HG03108 (cell line): ENCODE measurements around the gene KIF26B.
"Not testable (repeated sequence)": the region's sequence is repeated elsewhere in the genome, so short reads cannot be mapped to it uniquely, and the experiment has no call there.

Experiments used
- ATAC-seq: cut with Tn5 transposase; IDR thresholded peaks from one replicate; pipeline ENCODE4 v1.9.1; 2021; ENCODE audit warnings: moderate library complexity; ENCODE audit not compliant: unreplicated experiment

The KIF26B gene

DNA sequence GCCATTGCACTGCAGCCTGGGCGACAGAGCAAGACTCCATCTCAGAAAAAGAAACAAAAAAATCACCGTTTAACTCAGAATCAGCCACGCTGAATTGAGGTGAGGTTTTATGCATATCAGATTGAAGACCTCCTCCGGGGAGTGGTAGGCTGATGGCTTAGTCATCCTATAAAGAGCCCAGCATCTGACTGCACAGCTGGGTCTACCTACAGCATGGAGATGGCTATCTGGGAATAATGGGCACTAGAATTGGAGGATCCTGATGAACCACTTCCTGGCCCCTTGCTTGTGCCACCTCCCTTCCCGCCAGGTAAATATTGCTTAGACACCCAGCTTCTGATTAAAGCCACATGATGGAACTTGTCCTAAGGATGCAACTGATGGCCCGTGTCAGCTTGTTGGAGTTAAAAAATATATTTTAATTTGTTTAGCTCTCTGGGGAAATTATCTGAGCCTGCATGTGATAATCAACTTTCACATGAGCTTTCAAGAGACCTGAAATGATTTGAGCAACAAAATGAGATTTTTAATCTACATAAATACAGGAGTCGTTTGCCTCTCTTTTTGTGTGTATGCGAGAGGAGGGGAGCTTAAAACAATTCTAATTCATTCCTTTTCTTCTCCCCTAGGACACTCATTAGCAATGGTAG lies 157.2 kb downstream of the KIF26B start:
- ATAC-seq, result no peak

DNA sequence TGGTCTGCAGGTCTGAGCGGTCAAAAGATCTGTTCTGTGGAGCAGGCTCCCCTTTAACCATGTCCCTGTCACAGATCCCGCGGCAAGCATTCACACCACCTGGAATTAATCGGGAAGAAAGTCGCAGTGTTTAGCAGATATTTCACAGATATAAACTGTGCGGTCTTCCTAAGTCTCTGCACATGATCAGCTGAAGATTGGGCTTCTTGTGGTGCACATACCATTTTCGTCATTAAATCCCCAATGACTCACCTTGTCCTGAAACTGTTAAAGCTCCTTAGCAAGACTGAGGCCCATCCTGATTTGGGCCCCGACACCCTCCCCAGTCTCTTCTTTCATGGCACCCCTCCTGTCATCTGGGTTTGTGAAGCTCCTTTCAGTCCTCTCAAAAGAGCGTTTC lies 158.8 kb downstream of the KIF26B start:
- no peak for ATAC-seq

DNA sequence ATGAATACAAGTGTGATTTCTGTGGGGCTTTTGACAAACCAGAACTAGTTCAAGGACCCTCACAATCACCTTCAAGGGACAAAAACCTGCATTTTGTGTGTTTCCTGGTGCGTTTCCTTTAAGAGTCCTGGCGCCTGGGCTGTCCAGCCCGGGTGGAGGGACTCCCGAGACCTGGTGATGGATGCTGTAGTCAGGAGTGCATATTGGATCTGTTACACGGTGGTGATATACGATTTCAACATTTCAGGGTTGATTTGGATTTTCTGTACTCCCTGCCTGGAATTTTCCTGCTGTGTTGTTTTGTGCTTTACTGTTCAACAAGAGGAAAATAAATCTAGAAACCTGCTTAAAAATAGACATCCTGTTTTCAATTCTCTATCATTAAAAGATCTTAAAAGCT lies 162.0 kb downstream of the KIF26B start:
- no peak for ATAC-seq

DNA sequence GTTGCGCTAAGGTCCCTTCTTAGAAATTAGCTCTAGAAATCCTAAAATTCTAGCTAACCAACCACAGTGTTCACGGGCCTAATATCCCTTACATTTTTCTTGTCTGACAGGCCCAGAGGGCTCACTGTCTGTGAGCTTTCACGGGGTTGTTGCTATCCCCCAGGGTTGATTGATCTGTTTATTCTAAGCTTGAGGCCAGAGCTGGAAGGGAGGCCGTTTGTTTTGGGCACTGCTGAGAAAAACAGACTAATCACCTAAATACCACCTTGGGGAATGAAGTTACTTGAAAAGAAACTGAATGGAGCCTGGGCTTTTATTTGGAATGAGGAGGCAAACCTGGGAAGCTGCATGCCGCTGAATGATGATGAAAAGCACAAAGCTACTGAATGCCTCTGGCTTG lies 162.4 kb downstream of the KIF26B start:
- ATAC-seq, result no peak

DNA sequence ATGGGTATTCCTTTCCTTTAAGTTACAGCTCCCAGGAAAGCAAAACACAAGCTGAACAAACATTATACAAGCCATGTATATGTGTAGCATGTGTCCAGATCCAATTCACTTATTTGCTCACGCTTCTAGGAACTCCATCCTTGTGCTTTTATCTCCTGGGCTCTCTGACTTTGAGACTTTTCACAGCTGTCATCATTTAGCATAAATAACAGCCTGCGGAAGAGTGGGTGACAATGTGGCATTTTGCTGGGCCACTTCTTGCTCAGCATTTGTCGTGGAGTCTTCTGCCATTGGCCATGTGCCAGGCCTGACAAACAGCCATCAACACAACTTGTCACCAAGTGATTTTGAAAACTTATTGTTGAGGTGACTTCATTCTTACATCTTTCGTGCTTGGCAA lies 164.3 kb downstream of the KIF26B start:
- no peak for ATAC-seq

GRCh38 chr1:245322673-245323072 lies 167.9 kb downstream of the KIF26B start:
- ATAC-seq, result no peak

GRCh38 chr1:245323765-245324164 lies 169.0 kb downstream of the KIF26B start:
- not testable (repeated sequence) for ATAC-seq

DNA sequence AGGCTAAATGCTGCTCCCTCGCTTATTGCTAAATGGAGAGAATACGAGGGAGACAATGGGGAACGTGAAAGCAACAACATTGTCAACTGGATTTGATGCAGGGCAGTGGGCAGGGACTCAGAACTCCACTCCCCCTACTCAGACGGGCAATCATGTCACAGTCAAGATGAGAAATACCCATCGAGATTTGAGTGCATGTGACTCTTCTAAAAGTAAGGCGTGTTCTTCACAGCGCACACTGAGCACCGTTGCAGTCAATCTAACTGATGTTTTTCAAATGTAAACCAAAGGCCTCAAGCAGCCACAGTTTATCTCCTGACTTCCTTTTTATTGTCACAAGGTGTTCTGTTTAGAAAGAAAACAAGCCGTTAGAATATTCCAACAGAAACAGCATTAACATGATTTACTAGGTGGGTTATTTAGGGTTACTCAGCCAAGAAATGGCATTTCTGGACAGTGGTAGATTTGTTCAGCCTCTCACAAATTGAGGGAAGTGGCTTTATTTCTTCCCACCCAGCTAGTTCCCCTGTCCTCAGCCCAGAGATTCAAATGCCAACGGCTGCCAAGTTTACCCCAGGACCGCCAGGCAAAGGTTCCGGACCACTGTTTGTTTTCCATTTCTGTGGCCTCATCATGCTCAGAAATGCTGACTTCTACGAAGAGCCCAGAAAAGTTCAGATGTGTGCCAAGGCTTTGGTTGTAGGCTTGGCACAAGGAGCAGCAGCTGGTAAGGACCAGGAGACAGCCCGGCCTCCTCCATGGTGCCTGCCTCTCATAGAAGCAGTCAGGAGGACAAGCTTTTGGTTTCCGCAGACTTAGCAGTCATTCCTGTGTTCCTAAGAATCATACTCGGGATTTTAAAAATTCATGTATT lies 171.4 kb downstream of the KIF26B start:
- ATAC-seq, result no peak

DNA sequence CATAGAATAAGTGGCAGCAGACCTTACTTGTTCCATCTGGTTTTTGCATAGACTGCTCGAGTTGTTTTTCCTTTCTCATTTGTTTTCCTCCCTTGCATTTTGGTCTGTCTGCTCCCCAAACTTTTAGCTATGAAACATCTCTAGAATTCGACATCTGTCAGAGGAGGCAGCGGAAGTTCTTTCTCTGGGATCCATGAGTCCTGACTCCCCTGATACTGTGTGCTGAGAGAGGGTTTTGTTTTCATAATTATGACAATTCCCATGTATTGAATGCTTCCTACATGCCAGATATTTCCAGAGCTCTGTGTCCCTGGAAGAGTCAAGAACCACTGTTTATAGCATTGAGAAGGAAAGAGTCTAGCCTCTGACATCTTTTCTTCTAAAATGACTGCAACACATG lies 172.6 kb downstream of the KIF26B start:
- no peak for ATAC-seq

GRCh38 chr1:245327842-245328241 lies 173.1 kb downstream of the KIF26B start:
- no peak for ATAC-seq

GRCh38 chr1:245330951-245331350 lies 176.2 kb downstream of the KIF26B start:
- ATAC-seq, result no peak

DNA sequence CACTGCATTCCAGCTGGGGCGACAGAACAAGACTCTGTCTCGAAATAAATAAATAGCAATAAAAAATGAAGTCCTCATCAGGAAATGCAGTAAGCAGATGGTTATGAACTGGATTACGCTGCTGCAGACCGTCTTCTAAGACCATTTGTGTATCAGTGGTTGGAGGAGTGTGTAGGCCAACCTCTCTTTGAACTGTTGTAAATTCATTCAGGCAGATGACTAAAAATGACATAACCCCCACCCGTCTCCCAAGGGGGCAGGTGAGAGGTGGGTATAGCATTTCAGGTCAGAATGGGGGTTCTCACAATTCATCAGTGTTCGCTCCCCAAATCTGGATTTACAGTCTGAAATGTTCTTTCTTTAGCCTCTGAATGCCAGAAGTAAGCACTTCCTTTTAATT lies 177.3 kb downstream of the KIF26B start:
- ATAC-seq, result no peak

DNA sequence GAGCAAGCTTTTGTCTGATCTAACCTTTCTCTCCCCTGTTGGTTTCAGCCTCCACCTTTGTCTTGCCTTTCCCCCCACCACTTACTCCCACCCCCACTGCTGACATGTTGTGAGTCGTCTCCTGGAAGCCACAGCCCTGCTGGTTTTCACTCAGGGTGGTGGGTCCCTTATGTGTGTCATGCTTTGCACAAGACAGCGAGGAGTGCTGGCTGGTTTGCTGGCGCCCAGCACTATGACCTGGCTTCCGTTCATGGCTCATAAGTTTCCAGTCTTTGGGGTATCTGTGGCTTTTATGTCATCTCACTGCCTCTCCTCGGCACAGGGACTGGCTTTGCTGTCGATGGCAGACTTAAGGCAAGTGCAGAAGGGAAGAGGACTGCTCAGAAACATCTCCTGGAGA lies 177.7 kb downstream of the KIF26B start:
- ATAC-seq, result no peak

- ATAC-seq, result no peak
Observed at GRCh38 chr1:245334235-245334634, 179.4 kb downstream of the KIF26B start.

- no peak for ATAC-seq
Observed at GRCh38 chr1:245334827-245335490, 180.2 kb downstream of the KIF26B start.

- ATAC-seq, result not testable (repeated sequence)
Observed at GRCh38 chr1:245335684-245336083, 180.9 kb downstream of the KIF26B start.

GRCh38 chr1:245336149-245336983 lies 181.6 kb downstream of the KIF26B start:
- no peak for ATAC-seq

DNA sequence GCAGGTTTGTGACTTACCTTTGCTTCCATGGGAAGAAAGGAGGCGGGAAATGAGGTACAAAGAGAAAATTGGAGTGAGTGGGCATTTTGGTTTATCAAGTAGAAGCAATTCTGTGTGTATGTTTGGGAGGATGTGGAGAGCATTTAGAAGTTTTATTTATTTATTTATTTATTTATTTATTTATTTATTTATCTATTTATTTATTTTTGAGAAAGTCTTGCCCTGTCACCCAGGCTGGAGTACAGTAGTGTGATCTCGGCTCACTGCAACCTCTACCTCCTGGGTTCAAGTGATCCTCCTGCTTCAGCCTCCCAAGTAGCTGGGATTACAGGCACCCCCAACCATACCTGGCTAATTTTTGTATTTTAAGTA lies 182.2 kb downstream of the KIF26B start:
- not testable (repeated sequence) for ATAC-seq

DNA sequence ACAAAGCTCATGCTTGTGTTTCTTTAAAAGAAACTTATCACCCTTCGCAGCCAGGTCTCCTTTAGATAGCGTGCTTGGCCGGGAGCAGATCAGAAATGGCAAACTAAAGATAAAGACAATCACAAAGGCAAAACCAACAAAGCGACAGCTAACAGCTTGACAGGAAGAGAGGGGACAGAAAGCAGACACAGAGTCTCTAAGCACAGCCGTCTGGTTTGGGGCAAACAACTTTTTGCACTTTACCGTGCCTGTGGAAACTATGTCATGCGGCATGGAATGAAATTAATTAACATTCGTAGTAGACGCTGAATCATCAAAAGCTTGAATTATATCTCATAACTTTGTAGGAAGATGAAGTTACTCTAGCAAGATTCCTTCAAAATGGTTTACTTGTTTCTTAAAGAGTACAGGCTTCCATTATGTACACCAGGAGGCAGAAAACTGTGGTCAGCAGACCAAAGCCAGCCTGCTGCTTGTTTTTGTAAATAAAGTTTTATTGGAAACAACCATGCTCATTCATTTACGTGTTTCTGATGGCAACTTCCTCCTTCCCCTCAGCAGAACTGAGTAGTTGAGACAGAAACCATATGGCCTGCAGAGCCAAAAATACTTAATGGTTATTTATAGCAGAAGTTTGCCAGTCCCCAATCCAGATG lies 183.2 kb downstream of the KIF26B start:
- no peak for ATAC-seq

DNA sequence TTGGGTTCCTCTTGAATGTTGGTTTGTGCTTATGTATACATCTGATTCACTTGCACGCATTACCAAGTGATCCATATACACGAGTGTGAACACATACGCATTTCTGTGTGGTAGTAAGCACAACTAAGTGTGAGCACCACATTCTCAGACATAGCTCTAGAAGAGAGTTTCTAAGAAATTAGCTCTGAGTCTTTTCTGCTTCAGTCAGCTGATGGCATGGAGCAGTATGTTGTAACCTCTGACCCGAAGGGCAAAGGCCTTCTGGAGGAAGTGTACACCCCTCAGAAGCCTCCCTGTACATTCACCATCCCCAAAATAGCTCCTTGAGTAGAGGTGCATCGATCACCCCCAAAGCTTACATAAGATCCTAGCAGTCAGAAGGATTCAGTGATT lies 183.7 kb downstream of the KIF26B start:
- ATAC-seq, result no peak

DNA sequence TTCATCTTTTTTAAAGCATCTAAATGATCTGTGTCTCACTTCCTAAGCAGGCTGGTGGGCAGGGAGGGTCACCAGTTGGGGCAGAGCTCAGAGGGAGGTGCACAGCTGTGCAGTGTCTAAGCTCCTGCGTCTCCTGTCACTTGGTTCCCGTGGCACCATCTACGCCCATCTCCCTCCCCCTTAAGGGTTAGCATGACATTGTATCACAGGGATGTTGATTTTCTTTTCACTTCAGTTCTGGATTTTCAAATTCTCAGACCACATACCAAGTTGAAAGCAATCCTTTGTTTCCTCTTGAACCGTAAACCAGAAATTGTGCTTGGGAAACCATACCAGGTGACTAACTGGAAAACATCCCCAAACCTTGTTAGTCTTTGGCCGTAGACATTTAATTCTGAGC lies 187.0 kb downstream of the KIF26B start:
- ATAC-seq, result no peak
